NT2/D1 (cell line): ENCODE data around the gene PACS2.

Experiments used
- DNase-seq: peaks from one replicate; pipeline ENCODE4 v3.0.0-alpha.2; 2011; ENCODE audit warnings: low read depth, low spot score
- H3K27me3 ChIP-seq: 2 replicates; pipeline ENCODE4 v1.6.0; 2011; ENCODE audit warnings: mild to moderate bottlenecking; ENCODE audit not compliant: insufficient read length, insufficient read depth
- H3K36me3 ChIP-seq: 2 replicates; pipeline ENCODE4 v1.6.1; 2011; ENCODE audit warnings: mild to moderate bottlenecking, low read length, mixed read lengths; ENCODE audit not compliant: insufficient read depth, insufficient read length
- H3K4me1 ChIP-seq: 2 replicates; pipeline ENCODE4 v1.5.1; 2011; ENCODE audit not compliant: insufficient read depth, insufficient read length
- H3K4me3 ChIP-seq: 2 replicates; pipeline ENCODE4 v1.5.1; 2011; ENCODE audit warnings: low read depth; ENCODE audit not compliant: insufficient read length
- H3K9ac ChIP-seq: 2 replicates; pipeline ENCODE4 v1.6.0; 2011; ENCODE audit warnings: low read depth; ENCODE audit not compliant: insufficient read length
- H3K9me3 ChIP-seq: 2 replicates; pipeline ENCODE4 v1.5.1; 2011; ENCODE audit warnings: mild to moderate bottlenecking, low read length; ENCODE audit not compliant: insufficient read depth
- SUZ12 ChIP-seq: IDR thresholded peaks from 2 replicates; pipeline ENCODE4 v1.6.1; 2011; ENCODE audit not compliant: insufficient read length, insufficient read depth; ENCODE audit errors: extremely low read depth
- YY1 ChIP-seq: IDR thresholded peaks from 2 replicates; pipeline ENCODE4 v1.6.1; 2011; ENCODE audit not compliant: insufficient read length, insufficient read depth
- ZNF274 ChIP-seq: IDR thresholded peaks from 2 replicates; pipeline ENCODE4 v1.6.1; 2011; ENCODE audit warnings: mild to moderate bottlenecking, low read depth, low read length

Gene PACS2

DNA sequence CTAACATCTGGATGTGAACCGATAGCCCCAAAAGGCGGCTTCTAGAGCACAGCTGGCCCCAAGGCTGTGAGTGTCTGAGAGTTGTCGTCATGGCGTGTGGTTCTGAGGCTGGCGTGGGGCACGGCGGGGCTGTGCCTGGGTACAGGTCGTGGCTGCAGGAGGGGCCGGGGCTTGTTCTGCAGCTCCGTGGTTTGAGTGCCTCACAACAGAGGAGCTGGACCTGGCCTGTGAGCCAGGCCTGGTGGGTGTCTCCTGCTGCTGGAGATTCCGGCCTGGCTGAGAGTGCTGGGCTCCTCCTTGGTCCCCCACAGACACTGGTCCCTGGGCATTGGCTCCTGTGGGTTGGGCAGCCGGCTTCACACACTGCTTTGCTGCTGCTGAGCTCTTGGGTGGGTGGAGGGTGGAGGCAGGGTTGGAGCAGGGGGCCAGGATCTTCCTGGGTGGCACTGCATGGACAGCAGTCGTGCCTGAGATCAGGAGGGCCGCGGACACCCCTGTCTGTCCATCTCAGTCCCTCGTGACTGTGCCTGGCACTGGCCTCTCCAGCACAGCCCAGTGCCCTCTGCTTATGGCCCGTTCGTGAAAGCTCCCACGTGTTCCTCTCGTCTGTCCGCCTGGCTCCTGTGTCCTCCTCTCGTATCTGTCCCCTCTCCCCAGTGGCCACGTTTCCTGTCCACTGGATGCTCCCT is 52.0 kb downstream of the PACS2 start:
- TF ChIP-seq YY1: no peak
- no peak for TF ChIP-seq ZNF274
- peaks cover 3% of the 10 kb centered on the region for H3K4me1 ChIP-seq
- H3K4me3 ChIP-seq: no peak overlapping the region
- no peaks in the 10 kb centered on the region for H3K9me3 ChIP-seq
- no peaks in the 10 kb centered on the region for H3K27me3 ChIP-seq
- no peak for DNase-seq
- peaks cover 7% of the 10 kb centered on the region for H3K36me3 ChIP-seq
- no peak overlapping the region for H3K9ac ChIP-seq

DNA sequence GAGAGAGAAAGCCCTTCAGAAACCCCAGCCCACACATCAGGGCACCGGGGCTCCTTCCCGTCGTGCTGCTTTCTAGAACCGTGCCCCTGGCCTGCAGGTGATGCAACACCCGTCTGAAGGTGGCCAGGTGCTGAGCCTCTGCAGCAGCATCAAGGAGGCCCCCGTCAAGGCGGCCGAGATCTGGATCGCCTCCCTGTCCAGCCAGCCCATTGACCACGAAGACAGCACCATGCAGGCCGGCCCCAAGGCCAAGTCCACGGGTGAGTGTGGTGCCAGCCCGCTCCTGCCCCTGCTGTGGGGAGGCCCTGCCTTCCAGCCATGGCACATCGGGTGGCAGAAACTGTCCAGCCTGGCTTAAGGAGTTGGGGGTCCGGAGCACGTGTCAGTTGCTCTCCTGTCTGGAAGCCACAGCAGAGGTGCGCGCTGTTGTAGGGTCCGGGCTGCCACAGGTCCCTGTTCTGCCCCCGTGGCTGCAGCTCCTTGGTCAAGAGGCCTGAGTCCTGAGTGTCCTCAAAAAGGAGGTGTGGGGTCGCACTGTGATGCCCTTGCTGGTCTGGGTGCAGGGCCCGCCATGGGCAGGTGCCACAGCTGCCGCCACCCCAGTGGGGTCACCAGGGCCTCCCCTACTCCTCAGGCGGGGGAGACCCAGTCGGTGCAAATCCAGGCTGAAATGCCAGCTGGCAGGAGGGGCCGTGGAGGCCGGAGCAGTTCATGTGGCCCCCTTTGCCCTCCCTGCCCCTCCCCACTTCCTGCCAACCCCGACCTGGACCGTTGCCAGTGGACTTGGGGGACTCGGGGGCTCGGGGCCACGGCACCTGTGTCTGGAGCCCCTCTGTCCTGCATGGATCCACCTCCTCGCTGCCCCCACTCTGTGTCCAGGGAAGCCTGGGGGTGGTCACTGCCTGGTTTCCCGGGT is 52.8 kb downstream of the PACS2 start:
- Histone ChIP-seq H3K36me3 (peaks cover 13% of the 10 kb centered on the region), H3K9me3 (no peaks in the 10 kb centered on the region), H3K9ac (no peak overlapping the region), H3K4me3 (no peak overlapping the region), H3K27me3 (no peaks in the 10 kb centered on the region), H3K4me1 (peaks cover 3% of the 10 kb centered on the region)
- DNase-seq: no peak
- TF ChIP-seq ZNF274 (no peak), SUZ12 (no peak), YY1 (no peak)

DNA sequence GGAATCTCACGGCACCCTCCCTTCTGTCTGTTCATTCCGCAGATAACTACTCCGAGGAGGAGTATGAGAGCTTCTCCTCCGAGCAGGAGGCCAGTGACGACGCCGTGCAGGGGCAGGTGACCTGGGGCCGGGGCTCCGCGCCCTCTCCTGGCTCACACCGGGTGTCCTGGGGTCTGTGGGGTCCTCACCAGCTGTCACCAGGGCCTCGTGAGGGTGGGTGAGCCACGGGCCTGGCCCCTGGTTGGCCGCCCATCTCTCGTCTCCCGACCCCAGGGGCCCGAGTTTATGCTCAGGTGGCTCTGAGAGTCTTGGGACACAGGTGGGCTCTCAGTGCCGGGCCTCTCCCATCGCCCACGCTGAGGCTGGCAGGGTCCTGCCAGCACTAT is 53.5 kb downstream of the PACS2 start:
- TF ChIP-seq ZNF274: no peak
- TF ChIP-seq SUZ12: no peak
- no peak for TF ChIP-seq YY1
- H3K9ac ChIP-seq: no peak overlapping the region
- no peak for DNase-seq
- H3K4me1 ChIP-seq: peaks cover 3% of the 10 kb centered on the region
- no peak overlapping the region for H3K4me3 ChIP-seq
- H3K36me3 ChIP-seq: peaks cover 13% of the 10 kb centered on the region
- no peaks in the 10 kb centered on the region for H3K27me3 ChIP-seq
- 0 out of 2 replicates have a peak, but pooled peaks cover under 1% of the 10 kb centered on the region for H3K9me3 ChIP-seq

DNA sequence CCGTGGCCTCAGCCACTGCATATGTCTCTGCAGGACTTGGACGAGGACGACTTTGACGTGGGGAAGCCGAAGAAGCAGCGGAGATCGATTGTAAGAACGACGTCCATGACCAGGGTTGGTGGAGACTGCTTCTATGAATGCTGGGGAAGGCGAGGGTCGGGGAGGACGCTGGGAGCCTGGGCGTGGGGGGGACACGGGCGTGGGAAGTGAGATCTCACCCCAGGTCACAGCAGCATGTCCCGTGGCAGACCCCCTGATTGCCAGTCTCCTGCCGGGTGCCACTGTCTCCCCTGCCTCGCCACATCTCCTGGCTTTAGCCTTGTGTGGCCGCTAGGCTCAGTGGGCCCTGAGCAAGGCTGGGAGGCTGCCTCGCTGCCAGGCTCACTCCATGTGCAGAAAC is 53.9 kb downstream of the PACS2 start:
- H3K9ac ChIP-seq: no peak overlapping the region

DNA sequence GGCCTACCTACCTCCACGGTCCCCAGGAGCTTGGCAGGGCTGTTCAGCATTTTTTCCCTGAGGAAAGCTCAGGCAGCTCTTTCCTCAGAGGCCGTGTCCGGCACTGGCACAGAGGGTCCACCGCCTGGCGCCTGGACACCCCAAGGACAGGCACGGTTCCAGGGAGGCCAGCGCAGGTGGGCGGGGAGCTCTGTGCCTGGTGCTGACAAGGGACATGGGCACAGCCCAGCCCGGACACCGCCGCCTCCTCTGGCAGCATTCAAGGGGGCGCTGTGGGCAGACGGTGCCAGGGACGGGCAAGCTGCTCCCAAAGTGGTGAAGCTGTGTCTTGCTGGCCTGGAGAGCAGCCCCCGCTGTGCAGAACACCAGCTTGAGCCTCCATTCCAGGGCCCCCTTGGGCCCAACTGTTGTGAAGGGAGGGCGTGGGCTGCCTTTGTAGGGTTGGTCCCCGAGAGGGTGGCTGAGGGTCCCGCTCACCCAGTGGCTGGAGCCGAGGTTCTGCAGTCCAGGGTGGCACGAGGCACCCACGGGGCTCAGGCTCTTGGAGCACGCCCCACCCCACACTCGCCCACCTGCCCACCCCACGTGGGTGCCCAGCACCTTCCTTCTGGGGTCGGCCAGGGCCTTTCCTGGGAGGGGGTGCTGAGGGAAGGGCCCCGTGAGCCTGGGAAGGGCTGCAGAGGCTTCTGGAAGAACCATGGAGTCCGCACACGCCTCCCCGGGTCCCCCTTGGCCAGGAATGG is 54.5 kb downstream of the PACS2 start:
- Histone ChIP-seq H3K36me3 (peaks cover 13% of the 10 kb centered on the region), H3K27me3 (no peaks in the 10 kb centered on the region), H3K9me3 (peaks cover 10% of the 10 kb centered on the region; the same call in 1 of the 2 replicates), H3K4me3 (no peak overlapping the region), H3K4me1 (peaks cover 3% of the 10 kb centered on the region), H3K9ac (no peak overlapping the region)
- TF ChIP-seq ZNF274 (no peak), SUZ12 (no peak), YY1 (no peak)
- DNase-seq: no peak

More for the DNA sequence above, 53.9 kb downstream of the PACS2 start:
- TF ChIP-seq ZNF274 (no peak), YY1 (no peak), SUZ12 (no peak)
- H3K4me3 ChIP-seq: no peak overlapping the region
- no peaks in the 10 kb centered on the region for H3K27me3 ChIP-seq
- H3K9me3 ChIP-seq: peaks cover 5% of the 10 kb centered on the region; the same call in 1 of the 2 replicates
- peaks cover 13% of the 10 kb centered on the region for H3K36me3 ChIP-seq
- no peak for DNase-seq
- H3K4me1 ChIP-seq: peaks cover 3% of the 10 kb centered on the region

DNA sequence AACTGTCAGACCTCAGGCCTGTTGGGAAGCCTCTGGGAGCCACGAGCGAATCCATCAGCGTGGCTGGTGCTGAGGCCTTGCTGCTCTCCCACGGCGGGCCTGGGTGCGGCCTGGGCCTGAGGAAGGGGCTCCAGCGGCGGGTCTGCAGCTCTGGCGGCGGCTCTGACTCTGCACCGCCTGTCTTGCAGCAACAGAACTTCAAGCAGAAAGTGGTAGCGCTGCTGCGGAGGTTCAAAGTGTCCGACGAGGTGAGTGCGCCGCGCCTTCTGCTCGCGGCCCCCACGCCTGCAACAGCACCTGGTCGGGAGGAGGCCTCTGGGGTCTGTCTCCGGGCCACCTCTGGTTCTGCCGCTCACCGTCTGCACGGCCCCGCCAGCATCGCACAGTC is 55.1 kb downstream of the PACS2 start:
- H3K27me3 ChIP-seq: no peaks in the 10 kb centered on the region
- no peak for DNase-seq
- peaks cover 13% of the 10 kb centered on the region for H3K36me3 ChIP-seq
- H3K4me1 ChIP-seq: peaks cover 3% of the 10 kb centered on the region
- H3K9ac ChIP-seq: no peak overlapping the region
- no peak for TF ChIP-seq YY1
- TF ChIP-seq SUZ12: no peak
- TF ChIP-seq ZNF274: no peak
- H3K9me3 ChIP-seq: peaks cover 10% of the 10 kb centered on the region; the same call in 1 of the 2 replicates
- no peak overlapping the region for H3K4me3 ChIP-seq

DNA sequence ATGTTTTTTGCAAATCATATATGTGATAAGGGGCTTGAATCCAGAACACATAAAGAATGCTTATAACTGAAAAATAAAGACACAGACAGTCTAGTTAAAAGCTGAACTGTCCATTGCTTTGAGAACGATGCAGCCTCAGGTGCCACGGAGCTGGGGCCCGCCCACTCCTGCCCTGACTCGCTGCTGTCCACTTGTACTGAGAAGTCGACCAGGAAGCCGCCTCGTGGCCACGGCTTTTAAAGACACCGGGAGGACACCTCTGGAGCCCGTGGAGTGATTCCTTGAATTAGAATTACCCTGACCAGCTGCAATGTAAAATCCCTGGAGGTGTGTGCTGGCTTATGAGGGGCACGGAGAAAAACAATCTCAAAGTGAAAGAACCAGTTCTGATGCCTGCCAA is 59.8 kb downstream of the PACS2 start:
- Histone ChIP-seq H3K27me3 (no peaks in the 10 kb centered on the region), H3K4me1 (peaks cover 20% of the 10 kb centered on the region), H3K9ac (no peak overlapping the region), H3K9me3 (peaks cover 10% of the 10 kb centered on the region; the same call in 1 of the 2 replicates), H3K36me3 (peaks cover 10% of the 10 kb centered on the region), H3K4me3 (no peak overlapping the region)
- DNase-seq: no peak
- no peak for TF ChIP-seq YY1
- no peak for TF ChIP-seq SUZ12
- no peak for TF ChIP-seq ZNF274
